SKM-1 (cell line): Measurements from ENCODE around the gene DOK6.
"Not testable (repeated sequence)": the region's sequence is repeated elsewhere in the genome, so short reads cannot be mapped to it uniquely, and the experiment has no call there.

Experiments
- DNase-seq: peaks from one replicate; lab custom pipeline; 2025; ENCODE audit not compliant: unreplicated experiment; lab: John Stamatoyannopoulos, UW

DOK6 gene

GRCh38 chr18:69789794-69790193, 389.1 kb downstream of the DOK6 start:
- DNase-seq, result no peak

- no peak for DNase-seq
Observed at GRCh38 chr18:69790649-69791048, 390.0 kb downstream of the DOK6 start.

GRCh38 chr18:69795791-69796190, 395.1 kb downstream of the DOK6 start:
- no peak for DNase-seq

GRCh38 chr18:69804776-69805501, 404.3 kb downstream of the DOK6 start:
- DNase-seq, result no peak

- DNase-seq, result no peak
Observed at GRCh38 chr18:69808399-69808798, 407.7 kb downstream of the DOK6 start.

- no peak for DNase-seq
Observed at GRCh38 chr18:69813559-69813958, 412.9 kb downstream of the DOK6 start.

GRCh38 chr18:69814861-69815385, 414.2 kb downstream of the DOK6 start:
- no peak for DNase-seq

- DNase-seq, result no peak
Observed at GRCh38 chr18:69817335-69817940, 416.8 kb downstream of the DOK6 start.

- no peak for DNase-seq
Observed at GRCh38 chr18:69819460-69819859, 418.8 kb downstream of the DOK6 start.

GRCh38 chr18:69820538-69820937, 419.9 kb downstream of the DOK6 start:
- DNase-seq, result no peak

- DNase-seq, result no peak
Observed at GRCh38 chr18:69830189-69830588, 429.5 kb downstream of the DOK6 start.

GRCh38 chr18:69834980-69835379, 434.3 kb downstream of the DOK6 start:
- not testable (repeated sequence) for DNase-seq

GRCh38 chr18:69838003-69838402, 437.3 kb downstream of the DOK6 start:
- no peak for DNase-seq

GRCh38 chr18:69838620-69839411, 438.1 kb downstream of the DOK6 start:
- DNase-seq, result no peak

- no peak for DNase-seq
Observed at GRCh38 chr18:69839497-69839896, 438.8 kb downstream of the DOK6 start.

GRCh38 chr18:69840001-69840400, 439.3 kb downstream of the DOK6 start:
- no peak for DNase-seq

- DNase-seq, result no peak
Observed at GRCh38 chr18:69840445-69840844, 439.8 kb downstream of the DOK6 start.

GRCh38 chr18:69841117-69841516, 440.4 kb downstream of the DOK6 start:
- no peak for DNase-seq

GRCh38 chr18:69843015-69843414, 442.3 kb downstream of the DOK6 start:
- DNase-seq, result no peak

GRCh38 chr18:69844656-69845055, 444.0 kb downstream of the DOK6 start:
- DNase-seq, result no peak

- DNase-seq, result no peak
Observed at GRCh38 chr18:69845593-69846506, 445.2 kb downstream of the DOK6 start.
